Right kidney (tissue), 1 donor: ENCODE measurements around the gene DDN.

ENCODE experiments used
- DNase-seq: peaks from one replicate; pipeline ENCODE4 v3.0.0-alpha.2; 2016

Gene DDN

GRCh38 chr12:48982397-48983080 lies 16.6 kb downstream of the DDN start:
- no peak for DNase-seq

- DNase-seq = no peak
Measured at GRCh38 chr12:48981757-48982157, 17.4 kb downstream of the DDN start.

- peak; percentile 56 for DNase-seq
Measured at GRCh38 chr12:48980953-48981756, 18.0 kb downstream of the DDN start.

- DNase-seq = no peak
Measured at GRCh38 chr12:48980389-48980952, 18.7 kb downstream of the DDN start.

- DNase-seq = peak; percentile 55
Measured at GRCh38 chr12:48979602-48980388, 19.4 kb downstream of the DDN start.

- DNase-seq = peak; percentile 47
Measured at GRCh38 chr12:48978741-48979601, 20.2 kb downstream of the DDN start.

GRCh38 chr12:48978291-48978740 lies 20.9 kb downstream of the DDN start, which contains the start of gene WNT1:
TSS of gene WNT1 (plus strand) at chr12:48978322. CDS start at chr12:48978651, 329 bp downstream.
- peak; percentile 67 for DNase-seq

GRCh38 chr12:48977290-48978281 lies 21.6 kb downstream of the DDN start:
- DNase-seq = no peak

GRCh38 chr12:48973941-48974673 lies 25.1 kb downstream of the DDN start:
- DNase-seq = peak; percentile 45

GRCh38 chr12:48973531-48973930 lies 25.6 kb downstream of the DDN start:
- DNase-seq = no peak

- DNase-seq = no peak
Measured at GRCh38 chr12:48972952-48973483, 26.2 kb downstream of the DDN start.

GRCh38 chr12:48972213-48972951 lies 26.8 kb downstream of the DDN start:
- DNase-seq = no peak

GRCh38 chr12:48970702-48971334 lies 28.4 kb downstream of the DDN start:
- peak; percentile 27 for DNase-seq

GRCh38 chr12:48969833-48970701 lies 29.1 kb downstream of the DDN start:
- DNase-seq = peak; percentile 71

GRCh38 chr12:48969160-48969771 lies 29.9 kb downstream of the DDN start:
- DNase-seq = no peak

- DNase-seq = no peak
Measured at GRCh38 chr12:48968467-48968866, 30.7 kb downstream of the DDN start.
